ENCODE data around the gene GABBR2. TPM values are rescaled to one million over a fixed set of nuclear protein-coding genes. Genes with fewer than 3 reads are reported as not detected.
A peak's percentile ranks its signal among the peaks of the same experiment; 100 is the strongest.

Gene GABBR2
- total RNA-seq, 4 donors from 2014 or later, result 0.17 to 0.26 TPM; not detected in 2

- WGBS, result 76% methylated on average over 11 of the region's 11 CpGs
- no peaks in the 10 kb centered on the region for H3K4me1 ChIP-seq
- H3K27ac ChIP-seq (replicated peaks in 1 of 4), result no peak overlapping the region
- no peaks in the 10 kb centered on the region for H3K36me3 ChIP-seq
- H3K27me3 ChIP-seq, result peaks cover 0 to 17% (median 0%) of the 10 kb centered on the region in 4 donors
- H3K9me3 ChIP-seq, result no peaks in the 10 kb centered on the region
- intact Hi-C loops (cut with DNase I), result no loop called here
- H3K4me3 ChIP-seq, result no peak overlapping the region
- no peak for DNase-seq (ENCODE audit: extremely low spot score)
- TF ChIP-seq CTCF (IDR thresholded peaks at IDR 0.05) (no peak), EP300 (IDR thresholded peaks at IDR 0.05) (no peak), POLR2A (IDR thresholded peaks at IDR 0.05; ENCODE audit: low read depth) (no peak)
These were observed 157.0 kb downstream of the GABBR2 start for GRCh38 chr9:98551511-98552286.

GRCh38 chr9:98550206-98550820, 158.4 kb downstream of the GABBR2 start:
- Histone ChIP-seq H3K9me3 (no peaks in the 10 kb centered on the region), H3K36me3 (no peaks in the 10 kb centered on the region), H3K4me3 (no peak overlapping the region), H3K4me1 (no peaks in the 10 kb centered on the region), H3K27ac (replicated peaks in 1 of 4) (no peak overlapping the region), H3K27me3 (peaks cover 0 to 9% (median 0%) of the 10 kb centered on the region in 4 donors)
- no peak for TF ChIP-seq POLR2AphosphoS5 (IDR thresholded peaks at IDR 0.05)
- TF ChIP-seq EP300 (IDR thresholded peaks at IDR 0.05), result no peak
- TF ChIP-seq CTCF (IDR thresholded peaks at IDR 0.05), result no peak
- no peak for TF ChIP-seq POLR2A (IDR thresholded peaks at IDR 0.05; ENCODE audit: low read depth)
- WGBS, result 76% methylated on average over 7 of the region's 7 CpGs
- intact Hi-C loops (cut with DNase I), result no loop called here
- DNase-seq (ENCODE audit: extremely low spot score), result peak; percentile 68

- no peaks in the 10 kb centered on the region for H3K36me3 ChIP-seq
- H3K4me1 ChIP-seq, result no peaks in the 10 kb centered on the region
- TF ChIP-seq EP300 (IDR thresholded peaks at IDR 0.05), result no peak
- no peak for TF ChIP-seq CTCF (IDR thresholded peaks at IDR 0.05)
- no peak for TF ChIP-seq POLR2AphosphoS5 (IDR thresholded peaks at IDR 0.05)
- TF ChIP-seq POLR2A (IDR thresholded peaks at IDR 0.05; ENCODE audit: low read depth), result no peak
- DNase-seq (ENCODE audit: extremely low spot score), result peak; percentile 91
- H3K9me3 ChIP-seq, result no peaks in the 10 kb centered on the region
- peaks cover 0 to 9% (median 0%) of the 10 kb centered on the region in 4 donors for H3K27me3 ChIP-seq
- H3K27ac ChIP-seq (replicated peaks in 1 of 4), result no peak overlapping the region
- WGBS, result 76% methylated on average over 3 of the region's 3 CpGs
- H3K4me3 ChIP-seq, result no peak overlapping the region
- intact Hi-C loops (cut with DNase I), result no loop called here
These were observed 159.3 kb downstream of the GABBR2 start for GRCh38 chr9:98549401-98549800.

DNA sequence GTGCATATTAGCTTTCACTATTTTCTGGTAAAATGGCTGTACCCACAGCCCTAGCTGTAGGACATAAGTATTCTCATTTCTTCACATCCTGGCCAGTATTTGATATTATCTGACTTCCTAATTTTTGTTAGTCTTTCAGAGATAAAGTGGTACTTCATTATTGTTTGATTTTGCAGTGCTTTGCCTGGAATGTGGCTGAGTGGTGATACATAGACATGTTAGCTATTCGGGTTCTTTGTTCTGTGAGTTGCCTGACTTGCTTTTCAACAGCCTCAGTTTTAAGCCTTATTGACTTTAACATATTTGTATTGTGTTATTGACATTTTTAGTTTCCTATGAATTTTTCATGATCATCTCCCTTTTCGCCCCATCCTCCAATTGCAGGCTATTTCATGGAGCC, 161.1 kb downstream of the GABBR2 start:
- Histone ChIP-seq H3K4me1 (no peaks in the 10 kb centered on the region), H3K27me3 (peaks cover 0 to 4% (median 0%) of the 10 kb centered on the region in 4 donors), H3K4me3 (no peak overlapping the region), H3K9me3 (no peaks in the 10 kb centered on the region), H3K27ac (replicated peaks in 1 of 4) (no peak overlapping the region), H3K36me3 (no peaks in the 10 kb centered on the region)
- intact Hi-C loops (cut with DNase I), result no loop called here
- no peak for DNase-seq (ENCODE audit: extremely low spot score)
- 86% methylated on average over 2 of the region's 2 CpGs for WGBS
- TF ChIP-seq EP300 (IDR thresholded peaks at IDR 0.05) (no peak), POLR2A (IDR thresholded peaks at IDR 0.05; ENCODE audit: low read depth) (no peak), CTCF (IDR thresholded peaks at IDR 0.05) (no peak), POLR2AphosphoS5 (IDR thresholded peaks at IDR 0.05) (no peak)
